B cell (primary cell): ENCODE measurements around the gene JAML. TPM values are rescaled to one million over a fixed set of nuclear protein-coding genes. Genes with fewer than 3 reads are reported as not detected.

ENCODE experiments used
- ATAC-seq: fragments of 200-7000 bp; cut with Tn5 transposase; one replicate; pipeline ENCODE4 v1.10.0; 2021; ENCODE audit warnings: low read depth, mild to moderate bottlenecking, moderate number of reproducible peaks, moderate library complexity
- CTCF ChIA-PET: fragments of 350-600 bp; sonication (Branson Sonifier 250); formaldehyde crosslinking; loops from one replicate; lab custom pipeline; 2021; ENCODE audit warnings: antibody characterized with exemption, inconsistent platforms; lab: Charles Lee
- POLR2A ChIA-PET: fragments of 350-600 bp; sonication (Branson Sonifier 250); formaldehyde crosslinking; loops from one replicate; lab custom pipeline; 2021; ENCODE audit warnings: antibody characterized with exemption; lab: Charles Lee
- DNase-seq: peaks from one replicate; pipeline ENCODE4 v3.0.0; 2013
- H2AFZ ChIP-seq: 2 replicates; pipeline ENCODE4 v1.6.1; 2012; ENCODE audit warnings: mild to moderate bottlenecking, low read depth, low read length; ENCODE audit not compliant: insufficient read depth, poor library complexity, severe bottlenecking
- H3K27ac ChIP-seq, 2 donors: 1 replicate in 1 of 2; 2 replicates in 1 of 2; pipeline ENCODE4 v1.5.1; 2012 to 2013; ENCODE audit warnings: low read length in 2 of 2, mild to moderate bottlenecking in 2 of 2, moderate library complexity in 1 of 2
- H3K27me3 ChIP-seq, 4 experiments: fragments of 200-600 bp in 1 of 4; sonication (generic) in 1 of 4; replicated peaks in 1 of 4; 1 replicate in 2 of 4; 2 replicates in 2 of 4; pipeline versions ENCODE4 v1.6.1 to v1.7.0; 2013 to 2016; ENCODE audit warnings: low read length in 3 of 4, mild to moderate bottlenecking in 2 of 4, mixed read lengths in 1 of 4, moderate library complexity in 1 of 4; ENCODE audit not compliant: insufficient read depth in 4 of 4, control insufficient read depth in 3 of 4; ENCODE audit errors: control extremely low read depth in 1 of 4
- H3K36me3 ChIP-seq, 2 experiments: replicated peaks in 1 of 2; 1 replicate in 1 of 2; 2 replicates in 1 of 2; pipeline versions ENCODE4 v1.6.1 to v1.7.1; 2013; ENCODE audit warnings: low read length in 1 of 2; ENCODE audit not compliant: insufficient read depth in 2 of 2, control insufficient read depth in 1 of 2; ENCODE audit errors: control extremely low read depth in 1 of 2, extremely low read depth in 1 of 2
- H3K4me1 ChIP-seq, 2 donors: fragments of 200-600 bp in 1 of 2; sonication (generic) in 1 of 2; 1 replicate in 1 of 2; 2 replicates in 1 of 2; pipeline versions ENCODE4 v1.5.1 to v1.6.1; 2013 to 2017; ENCODE audit warnings: low read length in 2 of 2; ENCODE audit not compliant: control insufficient read depth in 2 of 2, insufficient read depth in 2 of 2
- H3K4me2 ChIP-seq: replicated peaks from 2 replicates; pipeline ENCODE3; 2012; ENCODE audit warnings: mild to moderate bottlenecking, low read depth, low read length; ENCODE audit not compliant: poor library complexity, severe bottlenecking
- H3K4me3 ChIP-seq, 5 experiments: fragments of 200-600 bp in 1 of 5; sonication (generic) in 1 of 5; 1 replicate in 3 of 5; 2 replicates in 2 of 5; pipeline versions ENCODE4 v1.5.1 to v1.7.0; 2011 to 2016; ENCODE audit warnings: low read length in 4 of 5, mild to moderate bottlenecking in 4 of 5, low read depth in 2 of 5, control low read depth in 1 of 5, moderate library complexity in 1 of 5; ENCODE audit not compliant: insufficient read depth in 1 of 5; ENCODE audit errors: control extremely low read depth in 1 of 5, extremely low read depth in 1 of 5
- H3K79me2 ChIP-seq: fragments of 200-600 bp; sonication (generic); one replicate; pipeline ENCODE4 v1.6.0; 2016; ENCODE audit warnings: low read length; ENCODE audit not compliant: control insufficient read depth, insufficient read depth
- H3K9ac ChIP-seq: fragments of 200-600 bp; sonication (generic); 2 replicates; pipeline ENCODE4 v1.6.1; 2017; ENCODE audit warnings: mild to moderate bottlenecking, low read length, moderate library complexity
- H3K9me3 ChIP-seq, 3 donors: one replicate each; pipeline versions ENCODE4 v1.6.1 to v1.7.1; 2013; ENCODE audit warnings: low read length in 2 of 3; ENCODE audit not compliant: control insufficient read depth in 2 of 3, insufficient read depth in 1 of 3; ENCODE audit errors: control extremely low read depth in 1 of 3
- H4K20me1 ChIP-seq: 2 replicates; pipeline ENCODE4 v1.6.0; 2012; ENCODE audit warnings: mild to moderate bottlenecking, low read length; ENCODE audit not compliant: insufficient read depth, control insufficient read depth, poor library complexity, severe bottlenecking
- H3K27ac Mint-ChIP-seq: one replicate; pipeline ENCODE4 v1.8.0; 2021; ENCODE audit warnings: mixed read lengths
- H3K27me3 Mint-ChIP-seq: one replicate; pipeline ENCODE4 v1.8.0; 2021; ENCODE audit warnings: mixed read lengths
- H3K4me1 Mint-ChIP-seq: one replicate; pipeline ENCODE4 v1.8.0; 2021; ENCODE audit warnings: mixed read lengths
- H3K4me3 Mint-ChIP-seq: one replicate; pipeline ENCODE4 v1.8.0; 2021; ENCODE audit warnings: mixed read lengths
- H3K9me3 Mint-ChIP-seq: one replicate; pipeline ENCODE4 v1.8.0; 2022; ENCODE audit warnings: mixed read lengths; ENCODE audit not compliant: insufficient read depth
- EZH2 ChIP-seq: IDR thresholded peaks from 2 replicates; pipeline ENCODE4 v1.6.1; 2012; ENCODE audit warnings: borderline replicate concordance, low read depth, mild to moderate bottlenecking, moderate library complexity, low read length; ENCODE audit not compliant: insufficient read depth, poor library complexity, severe bottlenecking
- WGBS: methylation state at CpG from one replicate; pipeline ENCODE4 v1.1.5; 2013; ENCODE audit warnings: missing lambda C conversion rate; ENCODE audit not compliant: insufficient coverage; 5-methylcytosine and 5-hydroxymethylcytosine counted together
- intact Hi-C: fragments of 100-400 bp; cut with micrococcal nuclease; formaldehyde crosslinking; loops from one replicate; pipeline ENCODE4 v1.10.0; 2022
- polyA plus RNA-seq: library from polyadenylated mRNA; depleted of rRNA; stranded (reverse); fragments of >200 nt; gene quantifications from 2 replicates; pipeline ENCODE4 v1.2.3, GENCODE V29; 2012
- total RNA-seq, 2 donors: library from RNA; stranded (reverse); fragments of 120-200 nt in 1 of 2; gene quantifications; 1 replicate in 1 of 2; 2 replicates in 1 of 2; pipeline versions ENCODE4 v1.2.3 to v1.2.4, GENCODE V29; 2013 to 2022
- TF ChIP-seq, protein P1 (sequence below): fragments of 200-600 bp; IDR thresholded peaks from one replicate; pipeline ENCODE4 v1.8.0; 2022; ENCODE audit warnings: antibody characterized with exemption, mild to moderate bottlenecking

Gene JAML
- total and polyA plus RNA-seq, 2 donors (not counting 1 experiment from before 2014, with no cell fraction given), result 1.0 to 9.6 TPM

DNA sequence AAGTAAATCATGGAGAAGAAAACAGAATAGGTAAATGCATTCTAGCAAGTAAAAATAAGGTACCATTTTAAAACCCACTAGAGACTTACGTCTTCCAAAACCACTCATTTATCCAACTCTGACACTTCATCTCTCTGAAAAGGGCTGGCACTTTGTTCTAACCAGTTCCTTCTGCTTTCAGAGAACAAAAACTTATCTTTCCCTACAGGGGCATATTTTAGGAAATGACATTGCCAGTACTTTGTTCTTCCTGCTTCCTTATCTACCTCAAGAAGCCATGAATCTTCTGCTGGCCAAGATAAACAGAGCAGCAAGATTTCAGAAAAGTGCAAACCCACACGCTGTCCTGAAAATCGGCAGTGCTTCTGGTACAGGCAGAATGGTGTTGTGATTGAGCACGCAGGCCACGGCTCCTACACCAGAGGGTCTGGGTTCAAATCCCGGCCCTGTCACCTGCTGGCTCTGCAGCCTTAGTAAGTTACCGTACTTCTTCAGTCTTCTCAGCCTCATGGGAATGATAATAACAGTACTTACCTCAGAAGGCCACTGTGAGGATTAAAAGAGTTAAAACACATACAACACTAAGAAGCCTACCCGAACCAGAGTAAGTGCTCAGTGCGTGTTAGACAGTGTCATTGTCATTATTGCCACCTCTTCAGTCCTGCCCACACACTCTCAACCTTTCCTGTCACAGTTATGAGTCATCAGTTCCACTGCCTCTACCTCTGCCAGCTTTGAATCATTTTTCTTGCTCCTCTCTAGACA lies 16.4 kb upstream of the JAML start:
- Histone ChIP-seq H3K27me3 (no peaks in the 10 kb centered on the region), H4K20me1 (no peaks in the 10 kb centered on the region), H3K4me1 (peaks cover 15 to 21% of the 10 kb centered on the region in 2 donors), H3K9ac (no peak overlapping the region), H3K4me2 (no peak overlapping the region), H3K27ac (no peak overlapping the region), H3K79me2 (peaks cover 3% of the 10 kb centered on the region), H2AFZ (no peak overlapping the region), H3K4me3 (peak overlapping the region in 1 of 5 experiments; percentile 1), H3K9me3 (no peaks in the 10 kb centered on the region), H3K36me3 (peaks cover 0 to 4% of the 10 kb centered on the region in 2 experiments)
- TF ChIP-seq, protein P1, sequence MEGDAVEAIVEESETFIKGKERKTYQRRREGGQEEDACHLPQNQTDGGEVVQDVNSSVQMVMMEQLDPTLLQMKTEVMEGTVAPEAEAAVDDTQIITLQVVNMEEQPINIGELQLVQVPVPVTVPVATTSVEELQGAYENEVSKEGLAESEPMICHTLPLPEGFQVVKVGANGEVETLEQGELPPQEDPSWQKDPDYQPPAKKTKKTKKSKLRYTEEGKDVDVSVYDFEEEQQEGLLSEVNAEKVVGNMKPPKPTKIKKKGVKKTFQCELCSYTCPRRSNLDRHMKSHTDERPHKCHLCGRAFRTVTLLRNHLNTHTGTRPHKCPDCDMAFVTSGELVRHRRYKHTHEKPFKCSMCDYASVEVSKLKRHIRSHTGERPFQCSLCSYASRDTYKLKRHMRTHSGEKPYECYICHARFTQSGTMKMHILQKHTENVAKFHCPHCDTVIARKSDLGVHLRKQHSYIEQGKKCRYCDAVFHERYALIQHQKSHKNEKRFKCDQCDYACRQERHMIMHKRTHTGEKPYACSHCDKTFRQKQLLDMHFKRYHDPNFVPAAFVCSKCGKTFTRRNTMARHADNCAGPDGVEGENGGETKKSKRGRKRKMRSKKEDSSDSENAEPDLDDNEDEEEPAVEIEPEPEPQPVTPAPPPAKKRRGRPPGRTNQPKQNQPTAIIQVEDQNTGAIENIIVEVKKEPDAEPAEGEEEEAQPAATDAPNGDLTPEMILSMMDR, result no peak
- no peak for TF ChIP-seq EZH2
- no peak overlapping the region for H3K27ac Mint-ChIP-seq
- ChIA-PET POLR2A (interaction anchor here (0.6 to 0.7 kb wide), 2 partner anchors 15 to 21 kb away, joined by 3 to 4 read pairs; no protein-coding TSS in a partner anchor), CTCF (interaction anchor here (0.5 to 4.9 kb wide), 4 partner anchors 24 to 161 kb away, joined by 3 to 32 read pairs (median 5); no protein-coding TSS in a partner anchor)
- intact Hi-C loops, result loop anchor here (1.0 to 5.0 kb wide), 3 partner anchors 11 to 34 kb away; partner anchors contain the start of gene MPZL3
- ATAC-seq, result peak; percentile 91
- H3K4me1 Mint-ChIP-seq, result peaks cover 39% of the 10 kb centered on the region
- no peaks in the 10 kb centered on the region for H3K9me3 Mint-ChIP-seq
- WGBS, result 29% methylated on average over 7 of the region's 9 CpGs
- DNase-seq, result no peak
- peaks cover 4% of the 10 kb centered on the region for H3K27me3 Mint-ChIP-seq
- peak overlapping the region; percentile 5 for H3K4me3 Mint-ChIP-seq
